GM12892 (cell line): ENCODE measurements around the gene SFI1.
A peak's percentile ranks its signal among the peaks of the same experiment; 100 is the strongest.
"Not testable (repeated sequence)": the region's sequence is repeated elsewhere in the genome, so short reads cannot be mapped to it uniquely, and the experiment has no call there.

ENCODE experiments used
- DNase-seq: peaks from one replicate; pipeline ENCODE4 v3.0.0; 2011; ENCODE audit not compliant: insufficient read length
- FAIRE-seq: peaks from 2 replicates; lab custom pipeline; 2011; peaks lifted over from hg19 to GRCh38; lab: Jason Lieb, UNC
- POLR2A ChIP-seq: IDR thresholded peaks from 2 replicates; pipeline ENCODE4 v1.6.1; 2011; ENCODE audit warnings: low read depth, low read length, control low read depth
- POLR2AphosphoS5 ChIP-seq: IDR thresholded peaks from 2 replicates; pipeline ENCODE4 v1.6.1; 2011; ENCODE audit warnings: low read depth, low read length, control low read depth
- TAF1 ChIP-seq: IDR thresholded peaks from 2 replicates; pipeline ENCODE4 v1.6.1; 2011; ENCODE audit warnings: low read depth, mild to moderate bottlenecking, control low read depth, low read length, borderline replicate concordance

The SFI1 gene

GRCh38 chr22:31477329-31477728 lies 19.0 kb upstream of the SFI1 start:
- DNase-seq (no peak), FAIRE-seq (peak; percentile 61)
- TF ChIP-seq POLR2A (no peak), POLR2AphosphoS5 (no peak), TAF1 (no peak)

DNA sequence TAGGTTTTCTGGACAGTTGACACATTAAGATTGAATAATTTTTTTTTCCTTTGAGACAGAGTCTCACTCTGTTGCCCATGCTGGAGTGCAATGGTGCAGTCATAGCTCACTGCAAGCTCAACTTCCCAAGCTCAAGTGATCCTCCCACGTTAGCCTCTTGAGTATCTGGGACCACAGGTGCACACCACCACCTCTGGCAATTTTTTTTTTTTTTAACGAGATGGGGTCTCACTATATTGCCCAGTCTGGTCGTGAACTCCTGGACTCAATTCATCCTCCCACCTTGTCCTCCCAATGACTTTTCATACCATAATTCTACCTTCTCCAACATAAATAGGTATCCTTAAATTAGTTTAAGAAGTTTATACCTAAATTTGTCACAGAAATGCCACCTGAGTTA lies 15.2 kb upstream of the SFI1 start:
- DNase-seq, result no peak
- TF ChIP-seq POLR2A, result no peak
- no peak for TF ChIP-seq TAF1
- TF ChIP-seq POLR2AphosphoS5, result no peak
- no peak for FAIRE-seq

GRCh38 chr22:31482470-31482869 lies 13.9 kb upstream of the SFI1 start:
- DNase-seq, FAIRE-seq: not testable (repeated sequence)

- FAIRE-seq, DNase-seq: not testable (repeated sequence)
Observed at GRCh38 chr22:31486369-31486768, 10.0 kb upstream of the SFI1 start.

GRCh38 chr22:31486951-31487350 lies 9.4 kb upstream of the SFI1 start:
- no peak for DNase-seq
- TF ChIP-seq TAF1 (no peak), POLR2AphosphoS5 (no peak), POLR2A (no peak)
- FAIRE-seq, result no peak

- DNase-seq, result no peak
- FAIRE-seq, result peak; percentile 84
- TF ChIP-seq TAF1 (no peak), POLR2A (no peak)
Observed at GRCh38 chr22:31488346-31488883, 7.9 kb upstream of the SFI1 start.

DNA sequence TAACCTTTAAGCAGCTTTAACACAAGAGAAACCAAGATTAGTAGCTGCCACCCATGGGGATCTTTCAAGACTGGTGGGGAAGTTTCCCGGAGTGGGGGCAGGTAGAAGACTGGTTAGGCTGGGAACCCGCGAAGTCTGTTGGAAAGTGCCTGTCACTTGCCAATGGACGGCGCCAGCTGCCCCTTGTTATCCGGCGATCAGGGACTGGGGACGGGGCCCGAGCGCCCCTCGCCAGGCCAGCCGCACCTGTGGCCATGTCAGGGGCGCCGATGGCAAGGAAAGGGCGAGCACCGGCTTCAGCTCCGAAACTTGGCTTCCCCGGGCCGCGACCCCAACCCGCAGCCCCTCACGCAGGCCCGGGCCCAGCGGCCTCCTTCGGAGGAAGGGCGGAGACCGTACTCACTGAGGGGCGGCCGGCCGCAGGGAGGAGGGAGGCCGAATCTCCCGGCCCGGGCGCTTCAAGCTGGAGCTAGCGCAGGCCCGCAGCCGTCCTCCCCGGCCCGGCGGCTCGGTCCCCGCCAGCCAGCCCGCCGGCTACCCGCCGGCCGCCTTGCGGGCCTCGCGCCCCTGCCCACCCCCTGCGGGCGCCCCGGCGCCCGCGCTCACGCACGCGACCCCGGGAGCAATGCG lies 7.2 kb upstream of the SFI1 start:
- peak; percentile 64 for FAIRE-seq
- DNase-seq, result peak; percentile 29
- TF ChIP-seq TAF1, result no peak
- no peak for TF ChIP-seq POLR2AphosphoS5
- TF ChIP-seq POLR2A, result no peak

GRCh38 chr22:31489632-31490495 lies 6.5 kb upstream of the SFI1 start, which contains the start of gene EIF4ENIF1:
Gene EIF4ENIF1 (minus strand): TSS chr22:31489842. CDS start chr22:31488718, 1,124 bp downstream.
- DNase-seq (peak; percentile 80), FAIRE-seq (no peak)
- TF ChIP-seq POLR2A (no peak), TAF1 (peak; percentile 49)

- DNase-seq (peak; percentile 65), FAIRE-seq (peak; percentile 99)
- TF ChIP-seq TAF1 (peak; percentile 70; the same call in 1 of the 2 replicates), POLR2AphosphoS5 (peak; percentile 96), POLR2A (peak; percentile 96)
Observed at GRCh38 chr22:31490496-31490925, 5.8 kb upstream of the SFI1 start.

DNA sequence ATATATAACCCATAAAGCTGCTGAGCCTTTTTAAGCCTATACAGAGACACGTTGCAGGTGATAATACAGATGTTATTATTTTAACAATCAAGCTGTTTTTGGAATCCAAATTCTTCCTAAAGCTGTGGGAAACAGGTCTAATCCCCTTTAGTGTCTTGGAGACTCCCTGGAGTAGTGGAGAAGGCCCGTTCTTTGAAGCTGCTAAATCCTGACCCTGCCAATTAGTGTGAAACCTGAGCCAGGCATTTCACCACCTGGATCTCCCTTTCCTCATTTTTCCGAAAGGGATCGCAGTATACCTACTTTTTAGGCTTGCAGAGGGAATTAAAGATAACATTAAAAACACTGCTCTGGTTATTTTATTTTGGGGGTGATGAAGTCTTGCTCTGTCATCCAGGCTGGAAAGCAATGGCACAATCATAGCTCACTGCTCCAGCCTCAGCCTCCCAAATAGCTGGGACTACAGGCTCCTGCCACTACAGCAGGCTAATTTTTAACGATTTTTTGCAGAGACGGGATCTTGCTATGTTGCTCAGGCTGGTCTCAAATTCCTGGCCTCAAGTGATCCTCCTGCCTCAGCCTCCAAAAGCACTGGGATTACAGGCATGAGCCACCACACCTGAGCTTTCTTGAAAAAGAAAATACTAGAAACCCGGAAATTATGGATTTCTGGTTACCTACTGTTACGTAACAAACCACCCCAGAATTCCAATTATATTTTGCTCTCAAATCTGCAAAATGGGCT lies 4.9 kb upstream of the SFI1 start:
- DNase-seq, result no peak
- no peak for FAIRE-seq
- no peak for TF ChIP-seq POLR2A
- no peak for TF ChIP-seq TAF1
- no peak for TF ChIP-seq POLR2AphosphoS5

- no peak for DNase-seq
- TF ChIP-seq POLR2A (no peak), TAF1 (no peak), POLR2AphosphoS5 (no peak)
- no peak for FAIRE-seq
Observed at GRCh38 chr22:31492151-31492550, 4.2 kb upstream of the SFI1 start.

- FAIRE-seq, DNase-seq: not testable (repeated sequence)
Observed at GRCh38 chr22:31493355-31493754, 3.0 kb upstream of the SFI1 start.
